Measurements from ENCODE around the gene GPD2.
A peak's percentile ranks its signal among the peaks of the same experiment; 100 is the strongest.
"Not testable (repeated sequence)": the region's sequence is repeated elsewhere in the genome, so short reads cannot be mapped to it uniquely, and the experiment has no call there.

Gene GPD2

DNA sequence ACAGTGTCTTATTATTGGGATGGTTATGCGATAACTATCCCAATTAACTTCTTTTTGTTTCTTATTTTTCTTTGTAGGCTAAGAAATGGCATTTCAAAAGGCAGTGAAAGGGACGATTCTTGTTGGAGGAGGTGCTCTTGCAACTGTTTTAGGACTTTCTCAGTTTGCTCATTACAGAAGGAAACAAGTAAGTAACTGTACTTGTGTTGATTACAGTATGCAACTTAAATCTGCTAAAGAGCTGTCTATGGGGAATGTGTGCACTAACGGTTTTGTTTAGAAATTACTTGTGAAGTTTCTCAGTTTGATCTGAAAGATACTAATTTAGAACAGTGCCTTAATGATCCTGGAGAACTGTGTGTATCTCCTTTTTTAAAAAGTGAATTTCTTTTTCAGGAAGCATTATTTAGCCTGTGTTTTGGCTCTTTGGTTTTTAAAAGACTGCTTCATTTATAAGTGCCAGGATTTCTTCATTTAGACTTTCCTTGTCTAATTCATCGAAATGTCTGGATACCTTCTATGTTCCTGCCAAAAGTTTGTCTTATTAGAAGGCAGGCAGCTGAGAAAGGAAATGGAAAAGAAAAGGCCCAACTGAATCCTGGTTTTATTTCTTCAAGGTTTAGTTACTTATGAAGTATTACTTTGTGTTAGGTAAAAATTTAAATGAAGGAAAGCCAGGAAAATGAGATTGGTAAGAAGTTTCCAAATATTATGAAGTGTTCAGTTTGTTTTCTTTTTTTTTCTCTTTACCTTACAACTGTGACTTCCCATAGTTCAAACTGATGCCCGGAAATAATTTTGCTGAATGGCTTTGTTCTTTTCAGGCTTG lies 40.1 kb downstream of the GPD2 start:
- DNase-seq (ENCODE audit: low read depth), result no peak

DNA sequence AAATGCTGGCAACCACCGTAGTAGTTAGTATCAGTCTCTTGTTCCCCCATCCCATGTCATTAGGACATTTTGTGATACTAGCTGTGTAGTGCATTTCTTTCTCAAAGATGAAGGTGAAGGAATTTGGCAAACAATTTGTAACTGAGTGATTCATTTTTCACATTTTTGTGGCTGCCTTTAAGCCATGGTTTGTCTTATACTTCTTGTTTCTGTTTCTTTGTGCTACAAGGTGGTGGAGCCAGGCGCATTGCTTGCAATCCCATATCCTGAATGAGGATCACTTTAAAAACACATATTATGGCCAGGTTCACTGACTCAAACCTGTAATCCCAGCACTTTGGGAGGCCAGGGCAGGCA lies 40.6 kb downstream of the GPD2 start:
- peak; percentile 86 for DNase-seq (ENCODE audit: low read depth)

DNA sequence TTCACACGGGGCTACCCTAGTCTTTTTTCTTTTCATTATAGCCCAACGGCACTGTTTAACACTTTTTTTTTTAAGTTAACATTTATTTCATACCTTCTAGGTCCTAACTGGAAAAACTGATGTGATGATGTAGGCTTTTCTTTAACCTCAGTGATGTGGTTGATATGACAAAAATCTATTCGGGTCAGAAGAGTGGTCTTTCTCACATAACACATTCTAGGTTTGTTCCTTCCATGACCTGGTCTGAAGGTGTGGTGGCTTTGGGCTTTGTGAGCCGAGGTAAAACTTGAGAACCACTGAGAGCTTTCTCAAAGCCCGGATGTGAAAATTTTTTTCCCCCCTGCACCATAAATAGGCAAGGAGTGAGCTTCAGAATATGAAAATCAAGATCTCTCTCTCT lies 44.2 kb downstream of the GPD2 start:
- DNase-seq (ENCODE audit: low read depth), result no peak

DNA sequence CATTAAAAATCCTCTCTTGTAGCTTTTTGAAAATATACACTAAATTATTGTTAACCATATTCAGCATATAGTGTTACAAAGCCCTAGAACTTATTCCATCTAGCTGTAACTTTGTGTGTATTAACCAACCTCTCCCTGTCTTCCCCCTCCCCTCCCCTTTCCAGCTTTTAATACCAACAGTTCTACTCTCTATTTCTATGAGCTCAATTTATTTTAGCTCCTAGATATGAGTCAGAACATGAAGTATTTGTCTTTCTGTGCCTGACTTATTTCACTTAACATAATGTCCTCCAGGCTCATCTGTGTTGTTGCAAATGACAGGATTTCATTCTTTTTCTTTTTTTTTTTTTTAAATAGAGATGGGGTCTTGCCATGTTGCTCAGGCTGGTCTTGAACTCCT lies 45.1 kb downstream of the GPD2 start:
- DNase-seq (ENCODE audit: low read depth), result no peak

DNA sequence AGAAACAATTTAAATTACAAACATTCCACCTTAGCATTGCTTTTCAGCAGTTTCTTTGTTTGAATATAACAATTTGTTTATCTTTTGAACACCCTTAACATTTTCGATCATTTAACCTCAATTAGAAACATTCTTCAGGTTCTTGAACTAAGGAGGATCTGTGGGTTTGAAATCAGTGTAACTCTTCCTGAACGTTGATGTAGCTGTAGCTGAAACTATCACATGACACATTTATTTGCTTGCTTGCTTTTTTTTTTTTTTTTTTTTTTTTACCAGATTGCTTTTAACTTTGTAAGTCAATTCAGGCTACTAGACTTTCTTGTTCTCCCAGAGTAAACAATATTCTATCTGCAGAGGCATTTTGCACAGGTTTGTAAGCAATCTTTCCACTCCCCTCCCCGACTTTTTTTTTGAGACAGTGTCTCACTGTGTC lies 47.6 kb downstream of the GPD2 start:
- DNase-seq (ENCODE audit: low read depth), result peak; percentile 27

DNA sequence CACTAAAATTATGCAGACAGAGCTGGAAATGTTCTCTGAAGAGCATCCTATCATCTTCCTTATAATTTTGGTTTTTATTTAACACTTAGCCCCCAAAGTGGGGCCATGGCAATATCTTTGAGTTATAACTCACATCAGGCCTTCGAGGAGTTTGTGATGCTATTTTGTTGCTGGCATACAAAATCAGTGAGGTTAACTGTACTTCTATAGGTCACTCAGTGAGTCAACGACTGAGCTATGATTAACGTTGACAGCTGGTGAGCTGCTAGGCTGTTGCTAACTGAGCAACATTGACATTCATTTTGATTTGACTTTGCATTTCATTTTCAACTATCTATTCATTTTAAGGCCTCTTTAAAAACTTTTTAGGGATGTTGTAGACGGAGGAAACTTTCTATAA lies 50.0 kb downstream of the GPD2 start:
- DNase-seq (ENCODE audit: low read depth), result peak; percentile 73

DNA sequence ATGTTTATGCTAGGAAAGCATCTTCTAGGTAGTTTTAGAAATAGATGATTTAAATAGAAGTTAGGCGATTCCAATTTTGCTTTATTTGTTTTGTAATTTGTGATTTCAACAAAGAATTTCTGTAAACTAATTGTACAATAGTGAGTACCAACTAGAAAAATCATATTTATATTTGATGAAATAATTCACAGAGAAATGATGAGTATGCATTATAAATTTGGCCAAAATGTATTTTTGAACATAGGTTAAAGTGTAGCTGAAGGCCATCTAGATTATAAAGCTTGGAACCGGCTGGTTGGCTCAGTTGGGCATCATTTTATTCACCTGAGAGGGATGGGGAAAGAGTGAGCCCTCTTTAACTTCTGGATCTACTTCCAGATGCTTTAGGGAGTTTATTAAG lies 50.4 kb downstream of the GPD2 start:
- no peak for DNase-seq (ENCODE audit: low read depth)

DNA sequence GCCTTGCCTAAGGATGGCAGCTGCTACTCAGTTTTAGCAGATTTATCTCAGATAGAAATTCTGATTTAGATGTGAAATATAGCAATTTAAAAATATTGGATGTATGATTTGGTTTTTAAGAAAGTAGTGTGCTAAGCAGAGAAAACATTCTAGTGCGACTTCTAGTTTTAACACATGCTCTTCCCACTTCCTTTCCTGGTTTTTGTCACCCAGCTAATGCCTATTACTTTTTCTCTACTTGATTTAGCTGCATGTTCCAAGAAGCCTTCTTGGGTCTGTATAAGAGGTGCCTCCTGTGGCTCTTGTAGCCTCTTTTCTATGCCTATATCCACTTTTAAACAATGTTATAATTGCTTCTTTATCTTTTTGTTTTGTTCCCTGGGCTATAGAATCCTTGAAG lies 53.0 kb downstream of the GPD2 start:
- no peak for DNase-seq (ENCODE audit: low read depth)

DNA sequence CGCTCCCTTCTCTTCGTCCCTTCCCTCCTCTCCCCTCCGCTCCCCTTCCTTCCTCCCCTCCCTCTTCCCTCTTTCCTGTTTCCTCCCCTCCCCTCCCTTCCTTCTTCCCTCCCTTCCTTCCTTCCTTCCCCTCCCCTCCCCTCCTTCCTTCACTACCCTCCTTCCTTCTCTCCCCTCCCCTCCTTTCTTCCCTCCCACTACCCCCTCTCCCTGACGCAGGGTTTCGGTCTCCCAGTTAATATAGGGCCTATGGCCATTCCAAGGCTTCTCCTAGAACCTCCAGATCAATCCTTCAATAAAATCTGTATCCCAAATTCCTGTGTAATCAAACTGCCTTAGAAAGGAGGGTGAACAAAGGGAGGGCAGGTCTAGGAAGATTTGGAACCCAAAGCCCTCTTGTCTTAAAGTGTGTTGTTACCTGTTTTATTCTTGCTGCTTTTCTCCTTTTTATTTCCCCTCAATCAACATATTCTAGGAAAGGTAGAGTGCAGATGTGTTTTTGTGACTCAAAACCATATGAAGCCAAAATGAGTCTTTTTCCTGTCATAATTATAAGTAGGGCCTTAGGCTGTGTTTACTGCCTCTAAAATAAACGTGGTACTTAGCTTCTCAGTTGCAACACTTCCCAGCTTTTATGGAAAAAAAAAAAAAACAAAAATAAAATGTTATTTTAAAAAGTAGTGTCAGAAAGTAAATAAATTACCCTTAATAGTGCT lies 53.7 kb downstream of the GPD2 start:
- DNase-seq (ENCODE audit: low read depth), result no peak

DNA sequence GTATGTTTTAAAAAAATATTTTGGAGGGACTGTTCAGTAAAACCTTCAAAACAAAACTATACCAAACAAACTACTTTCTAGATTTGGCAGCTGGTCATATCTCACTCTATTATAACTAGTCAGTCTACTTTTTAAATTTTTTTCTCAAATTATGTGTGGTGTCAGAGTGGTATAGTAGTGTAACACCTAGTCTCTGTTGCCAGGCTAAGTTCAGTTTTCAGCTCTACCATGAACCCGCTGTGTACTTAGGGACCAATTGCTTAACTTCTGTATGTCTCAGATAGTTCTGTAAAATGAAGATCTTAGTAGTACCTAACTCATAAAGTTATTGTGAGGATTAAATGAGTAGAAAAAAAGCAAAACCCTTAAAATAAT lies 54.3 kb downstream of the GPD2 start:
- no peak for DNase-seq (ENCODE audit: low read depth)

DNA sequence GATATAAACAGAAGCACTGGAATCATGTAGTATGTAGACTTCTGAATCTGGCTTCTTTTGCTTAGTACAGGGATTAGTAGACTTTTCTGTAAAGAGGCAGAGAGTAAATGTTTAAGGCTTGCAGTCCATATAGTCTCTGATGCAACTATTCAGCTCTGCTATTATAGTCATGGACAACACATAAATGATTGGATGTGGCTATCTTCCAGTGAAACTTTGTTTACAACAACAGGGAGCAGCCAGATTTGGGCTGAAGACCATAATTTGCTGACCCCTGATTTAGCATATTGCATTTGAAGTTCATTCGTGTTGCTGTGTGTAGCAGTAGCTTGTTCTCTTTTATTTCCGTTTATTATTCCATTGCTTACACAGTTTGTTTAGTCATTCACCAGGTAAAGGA lies 55.0 kb downstream of the GPD2 start:
- DNase-seq (ENCODE audit: low read depth), result no peak

DNA sequence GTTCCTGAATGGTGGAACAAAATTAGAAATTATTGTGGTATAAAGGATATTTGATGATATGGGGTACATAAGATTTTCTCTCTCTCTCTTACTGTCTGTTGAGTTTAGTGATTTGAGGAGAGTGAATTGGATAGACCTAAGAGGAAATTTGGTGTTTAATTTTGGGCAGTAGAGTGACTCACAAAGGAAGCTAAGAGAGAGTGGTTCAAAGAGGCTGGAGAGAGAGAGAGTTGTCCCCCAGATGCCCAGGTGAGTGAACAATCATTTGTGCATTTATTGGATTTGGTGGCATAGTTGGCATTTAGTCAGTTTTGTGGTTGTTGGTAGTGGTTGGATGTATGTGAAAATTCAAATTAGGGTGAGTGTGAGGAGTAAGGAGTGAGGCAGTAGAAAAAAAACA lies 56.8 kb downstream of the GPD2 start:
- DNase-seq (ENCODE audit: low read depth), result no peak

DNA sequence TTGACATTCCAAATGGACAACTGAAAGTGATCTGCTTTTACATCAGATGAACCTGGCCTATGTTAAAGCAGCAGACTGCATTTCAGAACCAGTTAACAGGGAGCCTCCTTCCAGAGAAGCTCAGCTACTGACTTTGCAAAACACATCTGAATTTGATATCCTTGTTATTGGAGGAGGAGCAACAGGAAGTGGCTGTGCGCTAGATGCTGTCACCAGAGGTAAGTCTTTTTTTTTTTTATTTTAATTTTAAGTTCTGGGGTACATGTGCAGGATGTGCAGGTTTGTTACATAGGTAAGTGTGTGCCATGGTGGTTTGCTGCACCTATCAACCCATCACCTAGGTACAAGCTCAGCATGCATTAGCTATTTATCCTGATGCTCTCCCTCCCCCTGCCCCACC lies 59.8 kb downstream of the GPD2 start:
- DNase-seq (ENCODE audit: low read depth), result not testable (repeated sequence)

DNA sequence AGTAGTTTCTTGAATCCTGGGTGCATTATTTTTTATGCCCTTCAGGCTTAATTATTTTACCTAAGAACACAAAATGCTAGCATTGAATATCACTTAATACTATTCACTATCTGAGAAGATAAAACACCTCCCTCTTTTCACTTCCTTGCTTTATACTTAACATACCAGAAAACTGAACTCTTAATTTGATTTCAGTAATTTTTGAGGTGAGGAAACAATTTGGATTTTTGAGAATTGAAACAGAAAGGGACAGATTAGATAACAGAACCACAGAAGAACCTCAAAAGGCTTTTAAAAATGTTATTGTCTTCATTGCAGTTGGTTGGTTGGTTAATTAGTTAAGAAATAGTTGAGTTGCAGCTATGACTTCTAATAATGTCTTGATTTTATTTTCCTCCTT lies 69.5 kb downstream of the GPD2 start:
- peak; percentile 5 for DNase-seq (ENCODE audit: low read depth)

DNA sequence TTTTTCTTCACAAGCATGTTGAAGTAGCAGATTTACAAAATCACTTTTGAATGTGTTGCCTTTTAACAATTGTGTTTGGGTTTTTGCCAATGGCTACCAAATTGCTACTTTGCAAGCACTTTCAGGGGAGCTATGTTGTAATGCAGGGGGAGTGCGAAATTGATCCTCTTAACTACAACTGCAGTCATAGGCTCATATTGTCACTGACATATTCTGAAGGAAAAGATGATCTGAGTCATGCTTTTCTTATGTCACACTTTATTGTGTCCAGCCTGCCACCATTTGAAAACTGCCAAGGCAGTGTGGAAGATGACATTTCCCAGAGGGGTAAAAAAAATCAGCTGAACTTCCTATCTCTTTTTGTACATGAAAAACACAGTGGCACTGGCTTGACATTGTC lies 74.9 kb downstream of the GPD2 start:
- DNase-seq (ENCODE audit: low read depth), result no peak

DNA sequence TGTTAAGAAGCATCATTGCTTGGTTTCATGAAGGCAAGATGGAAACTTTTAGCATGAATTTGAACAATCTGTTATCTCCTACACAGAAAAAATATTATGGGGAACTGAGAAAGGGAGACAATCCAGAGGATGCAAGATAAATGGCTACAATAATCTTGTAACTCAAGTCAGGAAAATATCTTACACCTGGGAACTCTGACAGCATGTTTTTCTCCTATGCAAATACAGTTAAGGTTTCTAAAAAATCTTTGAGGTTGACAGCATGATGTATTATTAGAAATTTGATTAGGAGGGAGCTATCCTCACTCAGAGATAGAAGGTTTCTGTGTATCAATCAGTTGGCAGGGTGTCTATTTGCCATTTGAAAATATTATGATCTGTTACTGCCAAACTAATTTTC lies 75.6 kb downstream of the GPD2 start:
- DNase-seq (ENCODE audit: low read depth), result no peak

DNA sequence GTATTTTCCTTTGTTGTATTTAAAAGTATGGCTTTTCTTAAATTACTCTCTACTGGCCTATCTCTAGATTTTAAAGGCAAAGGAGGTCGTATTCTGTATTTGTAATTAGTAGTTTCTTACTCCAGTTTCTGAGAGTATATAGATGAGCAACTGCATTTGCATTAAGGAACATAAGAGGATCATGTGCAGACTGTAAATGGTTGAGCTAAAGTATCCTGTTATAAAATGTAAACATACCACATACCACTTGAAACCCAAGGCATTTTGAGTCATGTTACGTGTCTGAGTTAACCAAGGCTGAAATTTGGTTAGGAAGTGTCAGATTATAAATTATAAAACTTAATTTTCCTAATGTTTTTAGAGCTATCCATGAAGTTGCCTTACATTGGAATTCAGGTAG lies 76.3 kb downstream of the GPD2 start:
- no peak for DNase-seq (ENCODE audit: low read depth)

DNA sequence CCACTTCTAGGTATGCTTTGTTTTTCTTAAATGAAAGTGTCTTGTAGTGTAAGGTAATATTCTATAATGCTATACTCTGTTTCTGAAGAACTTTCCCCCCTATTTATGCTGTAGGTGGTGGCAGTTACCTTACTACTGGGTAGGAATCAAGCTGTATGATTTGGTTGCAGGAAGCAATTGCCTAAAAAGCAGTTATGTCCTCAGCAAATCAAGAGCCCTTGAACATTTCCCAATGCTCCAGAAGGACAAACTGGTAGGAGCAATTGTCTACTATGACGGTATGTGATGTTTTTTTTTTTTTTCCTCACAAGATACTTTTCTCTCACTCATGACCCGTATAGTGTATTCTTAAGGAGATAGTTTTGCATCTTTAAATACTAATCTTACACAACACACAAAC lies 77.0 kb downstream of the GPD2 start:
- DNase-seq (ENCODE audit: low read depth), result no peak

DNA sequence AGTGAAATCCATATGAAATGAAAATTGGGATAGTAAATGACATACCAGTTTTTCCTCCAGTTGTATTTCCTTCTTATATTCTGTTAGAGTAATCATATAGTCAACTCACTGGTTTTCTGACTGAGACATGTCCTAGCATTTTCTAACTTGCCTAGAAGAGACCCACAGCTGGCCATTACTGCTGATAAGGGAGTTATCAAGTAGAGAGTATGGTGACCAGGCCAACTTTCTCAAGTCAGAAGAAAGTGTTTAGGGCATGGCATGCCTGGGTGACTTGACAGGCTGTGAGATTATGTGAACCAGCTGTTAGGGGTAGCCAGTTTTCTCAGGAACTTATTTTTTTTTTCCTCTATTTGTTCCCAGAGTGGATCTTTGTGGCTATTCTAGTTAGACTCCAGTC lies 81.2 kb downstream of the GPD2 start:
- DNase-seq (ENCODE audit: low read depth), result no peak

DNA sequence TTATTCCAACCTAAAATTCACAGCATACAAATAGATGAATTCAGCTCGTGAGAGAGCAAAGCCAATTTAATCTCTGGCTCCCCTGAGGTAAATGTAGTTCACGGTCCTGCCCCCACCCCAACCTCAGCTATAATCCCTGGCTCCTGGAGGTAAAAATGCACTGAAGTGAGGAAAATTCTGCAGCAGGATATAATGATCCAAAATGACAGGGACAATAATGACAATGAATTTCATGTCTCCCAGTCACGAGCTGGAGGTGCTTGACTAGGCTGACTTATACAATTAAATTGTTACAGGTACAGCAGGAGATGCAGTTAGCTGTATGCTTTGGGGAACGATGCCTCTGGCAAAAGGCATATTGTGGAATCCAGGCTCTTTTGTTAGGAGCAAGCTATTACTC lies 82.0 kb downstream of the GPD2 start:
- DNase-seq (ENCODE audit: low read depth), result no peak

DNA sequence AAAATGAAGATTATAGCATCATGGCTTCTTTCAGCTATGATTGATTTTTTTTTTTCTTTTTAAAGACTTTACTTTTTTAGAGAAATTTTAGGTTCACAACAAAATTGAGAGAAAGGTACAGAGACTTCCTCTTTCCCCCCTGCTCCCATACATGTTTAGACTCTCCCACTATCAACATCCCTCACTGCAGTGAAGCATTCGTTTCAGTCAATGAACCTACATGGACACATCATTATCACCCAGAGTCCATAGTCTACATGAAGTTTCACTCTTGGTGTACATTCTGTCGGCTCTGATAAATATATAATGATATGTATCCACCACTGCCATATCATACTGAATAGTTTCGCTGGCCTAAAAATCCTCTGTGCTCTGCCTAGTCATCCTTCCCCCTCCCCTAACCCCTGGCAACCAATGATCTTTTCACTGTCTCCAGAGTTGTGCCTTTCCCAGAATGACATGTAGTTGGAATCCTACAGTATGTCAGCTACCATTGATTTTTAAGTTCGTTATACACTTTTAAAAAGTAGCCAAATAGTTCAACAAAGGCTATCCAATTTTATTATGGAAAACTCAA lies 86.8 kb downstream of the GPD2 start:
- no peak for DNase-seq (ENCODE audit: low read depth)

DNA sequence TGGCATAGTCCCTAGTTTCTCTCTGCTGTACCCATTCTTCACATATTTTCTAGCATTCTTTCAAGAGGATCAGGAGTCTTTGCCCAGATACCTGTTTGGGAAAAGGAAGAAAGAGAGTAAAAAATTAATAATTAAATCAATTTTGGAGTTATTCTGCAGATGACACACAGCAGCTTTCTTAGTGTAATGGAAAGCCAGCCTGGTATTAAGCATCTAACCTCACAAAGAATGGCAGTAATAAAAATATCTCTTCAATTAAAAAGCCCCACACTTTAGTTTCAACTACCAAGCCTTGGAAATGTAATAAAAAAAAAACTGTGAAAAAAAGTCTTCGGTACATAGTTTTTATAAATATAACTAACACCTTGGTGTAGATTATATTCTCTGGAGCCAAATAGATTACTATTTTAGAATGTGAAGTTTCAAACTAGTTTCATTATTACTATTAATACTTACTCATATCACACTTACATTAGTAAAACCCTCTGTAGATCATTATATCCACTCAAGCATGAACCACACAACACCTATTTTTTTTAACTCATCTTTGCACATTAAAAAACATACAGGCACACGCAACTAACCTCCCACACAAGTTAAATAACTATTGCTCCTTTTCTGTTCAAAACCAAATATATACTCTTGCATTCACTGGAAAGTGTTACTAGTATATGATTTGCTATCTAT lies 90.9 kb downstream of the GPD2 start:
- DNase-seq (ENCODE audit: low read depth), result no peak

DNA sequence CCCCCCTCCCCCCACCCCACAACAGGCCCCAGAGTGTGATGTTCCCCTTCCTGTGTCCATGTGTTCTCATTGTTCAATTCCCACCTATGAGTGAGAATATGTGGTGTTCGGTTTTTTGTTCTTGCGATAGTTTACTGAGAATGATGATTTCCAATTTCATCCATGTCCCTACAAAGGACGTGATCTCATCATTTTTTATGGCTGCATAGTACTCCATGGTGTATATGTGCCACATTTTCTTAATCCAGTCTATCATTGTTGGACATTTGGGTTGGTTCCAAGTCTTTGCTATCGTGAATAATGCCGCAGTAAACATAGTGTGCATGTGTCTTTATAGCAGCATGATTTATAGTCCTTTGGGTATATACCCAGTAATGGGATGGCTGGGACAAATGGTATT lies 92.4 kb downstream of the GPD2 start:
- DNase-seq (ENCODE audit: low read depth), result not testable (repeated sequence)

All from amniotic epithelial cell (primary cell).